K562 (cell line): ENCODE measurements around the gene CCNK. TPM values are rescaled to one million over a fixed set of nuclear protein-coding genes. Genes with fewer than 3 reads are reported as not detected.

Experiments
- ATF2 ChIP-seq: sonication (generic); formaldehyde crosslinking; IDR thresholded peaks from 2 replicates; pipeline ENCODE4 v1.8.1; 2022; ENCODE audit warnings: missing genetic modification reagents
- ESRRB ChIP-seq: fragments of 250-450 bp; sonication (Bioruptor Pico); IDR thresholded peaks from 2 replicates; pipeline ENCODE4 v1.5.0; 2020; ENCODE audit warnings: mild to moderate bottlenecking, moderate library complexity, borderline replicate concordance
- KDM2B ChIP-seq: fragments of 250-450 bp; sonication (Bioruptor Pico); IDR thresholded peaks from 2 replicates; pipeline ENCODE4 v1.8.0; 2021; ENCODE audit warnings: mild to moderate bottlenecking, moderate library complexity
- KLF6 ChIP-seq: fragments of 250-450 bp; sonication (Bioruptor Pico); IDR thresholded peaks from 2 replicates; pipeline ENCODE4 v1.4.0; 2020; ENCODE audit warnings: mild to moderate bottlenecking, moderate library complexity, borderline replicate concordance
- NFATC3 ChIP-seq: fragments of 450-650 bp; IDR thresholded peaks from 2 replicates; pipeline ENCODE4 v1.6.1; 2017; ENCODE audit warnings: mild to moderate bottlenecking
- NFE2L1 ChIP-seq: fragments of 450-650 bp; IDR thresholded peaks from 2 replicates; pipeline ENCODE4 v1.6.1; 2016; ENCODE audit warnings: missing genetic modification characterization, low read depth, mild to moderate bottlenecking, missing compliant biosample characterization, moderate library complexity, borderline replicate concordance
- SIX5 ChIP-seq, 2 experiments: IDR thresholded peaks; 2 replicates each; pipeline ENCODE4 v1.6.1; 2011; ENCODE audit warnings: low read length in 2 of 2, borderline replicate concordance in 1 of 2, low read depth in 1 of 2, mild to moderate bottlenecking in 1 of 2, moderate library complexity in 1 of 2; ENCODE audit not compliant: insufficient read depth in 1 of 2
- polyA plus RNA-seq, 8 experiments: library from polyadenylated mRNA; depleted of rRNA in 4 of 8; stranded (reverse) in 5 of 8; unstranded in 3 of 8; fragments of >200 nt; fragmentation: Nextera tagmentation in 2 of 8; fragmentation: Illumina TruSeq in 1 of 8; extraction: Ambion mirVana in 2 of 8; extraction: Trizol in 1 of 8; gene quantifications; 2 replicates each; pipeline versions ENCODE4 v1.2.1 to v1.2.3, GENCODE V29; 2011 to 2014; ENCODE audit warnings: inconsistent platforms in 1 of 8, missing spikeins in 1 of 8
- total RNA-seq, 7 experiments: library from RNA; depleted of rRNA in 6 of 7; stranded (reverse); fragments of >200 nt in 6 of 7; fragmentation: Illumina TruSeq in 2 of 7; extraction: Trizol in 2 of 7; gene quantifications; 2 replicates each; pipeline versions ENCODE4 v1.2.1 to v1.2.3, GENCODE V29; 2011 to 2021; ENCODE audit warnings: low replicate concordance in 1 of 7
- TF ChIP-seq, protein P1 (sequence below): sonication (generic); formaldehyde crosslinking; IDR thresholded peaks from 2 replicates; pipeline ENCODE4 v1.8.1; 2023; ENCODE audit warnings: mild to moderate bottlenecking, missing genetic modification reagents
- TF ChIP-seq, protein P2 (sequence below): fragments of 250-450 bp; sonication (Bioruptor Pico); IDR thresholded peaks from 2 replicates; pipeline ENCODE4 v1.5.0; 2021

Gene CCNK
- total and polyA plus RNA-seq, 9 of the 15 experiments (the other 6 are each of a cell fraction or from before 2014, with no cell fraction given) = 5.8 to 84.2 (median 16.4) TPM

GRCh38 chr14:99554184-99554583 lies 73.0 kb downstream of the CCNK start (continued):
- TF ChIP-seq, protein P1, sequence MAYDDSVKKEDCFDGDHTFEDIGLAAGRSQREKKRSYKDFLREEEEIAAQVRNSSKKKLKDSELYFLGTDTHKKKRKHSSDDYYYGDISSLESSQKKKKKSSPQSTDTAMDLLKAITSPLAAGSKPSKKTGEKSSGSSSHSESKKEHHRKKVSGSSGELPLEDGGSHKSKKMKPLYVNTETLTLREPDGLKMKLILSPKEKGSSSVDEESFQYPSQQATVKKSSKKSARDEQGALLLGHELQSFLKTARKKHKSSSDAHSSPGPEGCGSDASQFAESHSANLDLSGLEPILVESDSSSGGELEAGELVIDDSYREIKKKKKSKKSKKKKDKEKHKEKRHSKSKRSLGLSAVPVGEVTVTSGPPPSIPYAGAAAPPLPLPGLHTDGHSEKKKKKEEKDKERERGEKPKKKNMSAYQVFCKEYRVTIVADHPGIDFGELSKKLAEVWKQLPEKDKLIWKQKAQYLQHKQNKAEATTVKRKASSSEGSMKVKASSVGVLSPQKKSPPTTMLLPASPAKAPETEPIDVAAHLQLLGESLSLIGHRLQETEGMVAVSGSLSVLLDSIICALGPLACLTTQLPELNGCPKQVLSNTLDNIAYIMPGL = no peak
- no peak for TF ChIP-seq SIX5 (IDR thresholded peaks at IDR 0.05; ENCODE audit: borderline replicate concordance in 1 of 2, insufficient read depth in 1 of 2, low read depth in 1 of 2, low read length in 2 of 2)
- TF ChIP-seq NFE2L1 = no peak
- no peak for TF ChIP-seq NFATC3
- no peak for TF ChIP-seq ATF2 (CRISPR knock-in tag)
- TF ChIP-seq, protein P2, sequence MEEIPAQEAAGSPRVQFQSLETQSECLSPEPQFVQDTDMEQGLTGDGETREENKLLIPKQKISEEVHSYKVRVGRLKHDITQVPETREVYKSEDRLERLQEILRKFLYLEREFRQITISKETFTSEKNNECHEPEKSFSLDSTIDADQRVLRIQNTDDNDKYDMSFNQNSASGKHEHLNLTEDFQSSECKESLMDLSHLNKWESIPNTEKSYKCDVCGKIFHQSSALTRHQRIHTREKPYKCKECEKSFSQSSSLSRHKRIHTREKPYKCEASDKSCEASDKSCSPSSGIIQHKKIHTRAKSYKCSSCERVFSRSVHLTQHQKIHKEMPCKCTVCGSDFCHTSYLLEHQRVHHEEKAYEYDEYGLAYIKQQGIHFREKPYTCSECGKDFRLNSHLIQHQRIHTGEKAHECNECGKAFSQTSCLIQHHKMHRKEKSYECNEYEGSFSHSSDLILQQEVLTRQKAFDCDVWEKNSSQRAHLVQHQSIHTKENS (CRISPR knock-in tag) = no peak
- TF ChIP-seq KLF6 (CRISPR knock-in tag) = no peak
- TF ChIP-seq ESRRB = no peak
- no peak for TF ChIP-seq KDM2B
